Measurements from ENCODE around the gene CR1L. TPM values are rescaled to one million over a fixed set of nuclear protein-coding genes. Genes with fewer than 3 reads are reported as not detected.

CR1L gene
- polyA plus RNA-seq, 1 donor from 2014 or later: not detected

DNA sequence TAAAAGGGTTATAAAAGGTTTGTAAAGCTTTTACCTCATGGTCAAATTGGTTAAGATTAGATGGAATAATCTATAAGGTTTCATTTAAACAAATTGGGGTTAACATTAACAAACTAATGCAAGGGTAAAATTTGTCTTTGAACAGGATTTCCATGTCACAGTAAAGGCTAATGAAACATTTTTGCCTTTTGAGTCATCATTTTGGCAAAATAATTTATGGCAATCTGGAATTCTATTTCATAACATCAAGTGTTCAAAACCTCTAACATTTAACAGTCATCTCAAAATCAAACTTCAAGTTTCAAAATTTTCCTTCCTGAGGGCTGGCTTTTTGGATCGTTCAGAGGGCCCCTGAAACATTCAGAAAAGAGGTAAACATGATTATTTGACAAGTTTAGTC, 100.4 kb downstream of the CR1L start:
- no peaks in the 10 kb centered on the region for H3K9me3 ChIP-seq (ENCODE audit: low read length)
- H3K4me2 ChIP-seq (ENCODE audit: low read length): no peak overlapping the region
- no peak overlapping the region for H3K27ac ChIP-seq (ENCODE audit: low read length)

GRCh38 chr1:207745839-207746767, 101.2 kb downstream of the CR1L start:
- Histone ChIP-seq H3K4me3 (ENCODE audit: low read length) (no peak overlapping the region), H3K27ac (ENCODE audit: low read length) (no peak overlapping the region), H3K27me3 (ENCODE audit: insufficient read depth, low read depth, low read length) (no peaks in the 10 kb centered on the region), H3K36me3 (ENCODE audit: insufficient read depth, low read length) (no peaks in the 10 kb centered on the region), H2AFZ (ENCODE audit: low read depth, low read length) (no peak overlapping the region), H3K4me2 (ENCODE audit: low read length) (no peak overlapping the region), H3F3A (ENCODE audit: insufficient read depth, low read length, poor library complexity, severe bottlenecking) (no peaks in the 10 kb centered on the region), H3K9ac (ENCODE audit: low read length) (no peak overlapping the region), H4K20me1 (ENCODE audit: insufficient read depth) (no peaks in the 10 kb centered on the region), H3K9me2 (ENCODE audit: insufficient read depth, low read length) (no peaks in the 10 kb centered on the region), H3K79me2 (replicated peaks; ENCODE audit: insufficient read depth, low read length) (no peaks in the 10 kb centered on the region), H3K9me3 (ENCODE audit: low read length) (no peaks in the 10 kb centered on the region)
- TF ChIP-seq TAF1 (IDR thresholded peaks at IDR 0.05; ENCODE audit: low read depth) (no peak), MXI1 (conservative IDR thresholded peaks at IDR 0.05; ENCODE audit: poor library complexity, severe bottlenecking) (no peak), EZH2 (IDR thresholded peaks at IDR 0.05; ENCODE audit: borderline replicate concordance, insufficient read depth, low read length, poor library complexity, severe bottlenecking) (no peak), EP300 (conservative IDR thresholded peaks at IDR 0.05; ENCODE audit: poor library complexity, severe bottlenecking) (no peak)
- TF ChIP-seq, protein P1, sequence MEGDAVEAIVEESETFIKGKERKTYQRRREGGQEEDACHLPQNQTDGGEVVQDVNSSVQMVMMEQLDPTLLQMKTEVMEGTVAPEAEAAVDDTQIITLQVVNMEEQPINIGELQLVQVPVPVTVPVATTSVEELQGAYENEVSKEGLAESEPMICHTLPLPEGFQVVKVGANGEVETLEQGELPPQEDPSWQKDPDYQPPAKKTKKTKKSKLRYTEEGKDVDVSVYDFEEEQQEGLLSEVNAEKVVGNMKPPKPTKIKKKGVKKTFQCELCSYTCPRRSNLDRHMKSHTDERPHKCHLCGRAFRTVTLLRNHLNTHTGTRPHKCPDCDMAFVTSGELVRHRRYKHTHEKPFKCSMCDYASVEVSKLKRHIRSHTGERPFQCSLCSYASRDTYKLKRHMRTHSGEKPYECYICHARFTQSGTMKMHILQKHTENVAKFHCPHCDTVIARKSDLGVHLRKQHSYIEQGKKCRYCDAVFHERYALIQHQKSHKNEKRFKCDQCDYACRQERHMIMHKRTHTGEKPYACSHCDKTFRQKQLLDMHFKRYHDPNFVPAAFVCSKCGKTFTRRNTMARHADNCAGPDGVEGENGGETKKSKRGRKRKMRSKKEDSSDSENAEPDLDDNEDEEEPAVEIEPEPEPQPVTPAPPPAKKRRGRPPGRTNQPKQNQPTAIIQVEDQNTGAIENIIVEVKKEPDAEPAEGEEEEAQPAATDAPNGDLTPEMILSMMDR (IDR thresholded peaks at IDR 0.05; ENCODE audit: poor library complexity, severe bottlenecking): no peak
- TF ChIP-seq, protein P2, sequence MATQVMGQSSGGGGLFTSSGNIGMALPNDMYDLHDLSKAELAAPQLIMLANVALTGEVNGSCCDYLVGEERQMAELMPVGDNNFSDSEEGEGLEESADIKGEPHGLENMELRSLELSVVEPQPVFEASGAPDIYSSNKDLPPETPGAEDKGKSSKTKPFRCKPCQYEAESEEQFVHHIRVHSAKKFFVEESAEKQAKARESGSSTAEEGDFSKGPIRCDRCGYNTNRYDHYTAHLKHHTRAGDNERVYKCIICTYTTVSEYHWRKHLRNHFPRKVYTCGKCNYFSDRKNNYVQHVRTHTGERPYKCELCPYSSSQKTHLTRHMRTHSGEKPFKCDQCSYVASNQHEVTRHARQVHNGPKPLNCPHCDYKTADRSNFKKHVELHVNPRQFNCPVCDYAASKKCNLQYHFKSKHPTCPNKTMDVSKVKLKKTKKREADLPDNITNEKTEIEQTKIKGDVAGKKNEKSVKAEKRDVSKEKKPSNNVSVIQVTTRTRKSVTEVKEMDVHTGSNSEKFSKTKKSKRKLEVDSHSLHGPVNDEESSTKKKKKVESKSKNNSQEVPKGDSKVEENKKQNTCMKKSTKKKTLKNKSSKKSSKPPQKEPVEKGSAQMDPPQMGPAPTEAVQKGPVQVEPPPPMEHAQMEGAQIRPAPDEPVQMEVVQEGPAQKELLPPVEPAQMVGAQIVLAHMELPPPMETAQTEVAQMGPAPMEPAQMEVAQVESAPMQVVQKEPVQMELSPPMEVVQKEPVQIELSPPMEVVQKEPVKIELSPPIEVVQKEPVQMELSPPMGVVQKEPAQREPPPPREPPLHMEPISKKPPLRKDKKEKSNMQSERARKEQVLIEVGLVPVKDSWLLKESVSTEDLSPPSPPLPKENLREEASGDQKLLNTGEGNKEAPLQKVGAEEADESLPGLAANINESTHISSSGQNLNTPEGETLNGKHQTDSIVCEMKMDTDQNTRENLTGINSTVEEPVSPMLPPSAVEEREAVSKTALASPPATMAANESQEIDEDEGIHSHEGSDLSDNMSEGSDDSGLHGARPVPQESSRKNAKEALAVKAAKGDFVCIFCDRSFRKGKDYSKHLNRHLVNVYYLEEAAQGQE (IDR thresholded peaks at IDR 0.05; ENCODE audit: borderline replicate concordance): no peak

More for the DNA sequence above, 100.4 kb downstream of the CR1L start:
- TF ChIP-seq, protein P2 (IDR thresholded peaks at IDR 0.05; ENCODE audit: borderline replicate concordance): no peak
- TF ChIP-seq MXI1 (conservative IDR thresholded peaks at IDR 0.05; ENCODE audit: poor library complexity, severe bottlenecking) (no peak), TAF1 (IDR thresholded peaks at IDR 0.05; ENCODE audit: low read depth) (no peak), EZH2 (IDR thresholded peaks at IDR 0.05; ENCODE audit: borderline replicate concordance, insufficient read depth, low read length, poor library complexity, severe bottlenecking) (no peak), POLR2AphosphoS5 (IDR thresholded peaks at IDR 0.05) (no peak), EP300 (conservative IDR thresholded peaks at IDR 0.05; ENCODE audit: poor library complexity, severe bottlenecking) (no peak), RAD21 (conservative IDR thresholded peaks at IDR 0.05) (no peak), SMC3 (conservative IDR thresholded peaks at IDR 0.05; ENCODE audit: poor library complexity) (no peak)
- TF ChIP-seq, protein P1 (IDR thresholded peaks at IDR 0.05; ENCODE audit: poor library complexity, severe bottlenecking): no peak
- no peak overlapping the region for H3K4me3 ChIP-seq (ENCODE audit: low read length)
- H3K9ac ChIP-seq (ENCODE audit: low read length): no peak overlapping the region
- H3K36me3 ChIP-seq (ENCODE audit: insufficient read depth, low read length): no peaks in the 10 kb centered on the region
- no peaks in the 10 kb centered on the region for H3K27me3 ChIP-seq (ENCODE audit: insufficient read depth, low read depth, low read length)
- H3F3A ChIP-seq (ENCODE audit: insufficient read depth, low read length, poor library complexity, severe bottlenecking): no peaks in the 10 kb centered on the region
- no peak overlapping the region for H2AFZ ChIP-seq (ENCODE audit: low read depth, low read length)
- H4K20me1 ChIP-seq (ENCODE audit: insufficient read depth): no peaks in the 10 kb centered on the region
- no peaks in the 10 kb centered on the region for H3K79me2 ChIP-seq (replicated peaks; ENCODE audit: insufficient read depth, low read length)
- H3K9me2 ChIP-seq (ENCODE audit: insufficient read depth, low read length): no peaks in the 10 kb centered on the region
